Kidney capillary endothelial cell (primary cell): ENCODE data around the gene CHCHD10.

Experiments used
- DNase-seq: peaks from one replicate; pipeline ENCODE4 v3.0.0-alpha.2; 2018; ENCODE audit warnings: low spot score

Gene CHCHD10

GRCh38 chr22:23767673-23768548 lies at the start of gene CHCHD10:
CHCHD10 (minus strand) TSS chr22:23767972; CDS start chr22:23767874, 98 bp downstream.
- DNase-seq = peak; percentile 77

DNA sequence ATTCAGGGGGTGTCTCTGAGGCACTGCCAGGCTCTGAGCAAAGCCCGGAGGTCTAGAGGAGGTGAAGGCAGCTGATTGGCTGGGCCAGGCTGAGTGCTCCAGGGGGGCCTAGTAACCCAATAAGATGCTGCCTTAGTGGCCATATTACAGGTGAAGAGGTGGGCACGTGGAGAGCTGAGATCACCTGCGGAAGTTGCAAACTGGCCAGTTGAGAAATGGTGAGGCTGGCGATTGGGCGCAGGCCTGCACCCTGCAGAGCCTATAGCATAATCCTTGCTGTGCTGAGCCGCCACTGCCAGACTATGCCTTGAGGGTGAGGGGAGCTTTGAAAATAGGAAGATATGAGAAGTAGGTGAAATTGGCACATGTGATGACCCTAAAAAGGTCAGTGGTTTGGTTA lies 49.4 kb upstream of the CHCHD10 start:
- DNase-seq = no peak

DNA sequence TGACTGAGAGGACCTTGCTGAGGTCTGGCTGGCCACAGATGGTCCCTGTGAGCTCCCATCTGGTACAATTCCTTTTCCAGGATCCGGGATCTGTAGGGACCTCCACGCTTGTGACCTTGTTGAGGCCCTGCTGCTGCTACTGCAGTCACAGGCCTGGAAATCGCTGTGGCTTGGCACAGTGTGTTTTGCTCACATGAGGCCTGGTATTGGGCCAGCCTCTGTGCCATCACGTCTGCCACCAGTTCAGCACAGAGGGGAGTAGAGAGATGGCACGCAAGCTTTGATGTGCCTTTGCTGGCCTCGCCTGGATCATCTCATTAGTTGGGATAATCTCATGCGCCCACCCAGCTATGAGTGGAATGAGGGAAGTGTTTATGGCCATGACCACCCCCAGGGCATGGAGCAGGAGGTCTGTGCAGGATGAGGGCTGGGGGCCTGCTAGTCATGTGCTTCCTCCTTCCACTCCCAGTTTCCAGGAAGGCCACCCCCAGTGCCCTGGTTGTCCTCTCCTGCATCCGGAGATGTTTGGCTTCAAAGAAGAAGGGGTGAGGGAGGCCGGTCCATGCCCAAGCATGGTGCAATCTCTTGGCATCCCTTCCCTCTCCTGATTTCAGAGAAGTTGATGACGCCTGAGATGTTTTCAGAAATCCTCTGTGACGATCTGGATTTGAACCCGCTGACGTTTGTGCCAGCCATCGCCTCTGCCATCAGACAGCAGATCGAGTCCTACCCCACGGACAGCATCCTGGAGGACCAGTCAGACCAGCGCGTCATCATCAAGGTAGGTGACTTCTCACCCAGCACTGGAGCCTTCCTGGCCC lies 48.6 kb upstream of the CHCHD10 start:
- no peak for DNase-seq

GRCh38 chr22:23815541-23816155 lies 47.9 kb upstream of the CHCHD10 start:
- DNase-seq = no peak

GRCh38 chr22:23812378-23812777 lies 44.6 kb upstream of the CHCHD10 start:
- DNase-seq = no peak

- no peak for DNase-seq
Measured at GRCh38 chr22:23806837-23807236, 39.1 kb upstream of the CHCHD10 start.

DNA sequence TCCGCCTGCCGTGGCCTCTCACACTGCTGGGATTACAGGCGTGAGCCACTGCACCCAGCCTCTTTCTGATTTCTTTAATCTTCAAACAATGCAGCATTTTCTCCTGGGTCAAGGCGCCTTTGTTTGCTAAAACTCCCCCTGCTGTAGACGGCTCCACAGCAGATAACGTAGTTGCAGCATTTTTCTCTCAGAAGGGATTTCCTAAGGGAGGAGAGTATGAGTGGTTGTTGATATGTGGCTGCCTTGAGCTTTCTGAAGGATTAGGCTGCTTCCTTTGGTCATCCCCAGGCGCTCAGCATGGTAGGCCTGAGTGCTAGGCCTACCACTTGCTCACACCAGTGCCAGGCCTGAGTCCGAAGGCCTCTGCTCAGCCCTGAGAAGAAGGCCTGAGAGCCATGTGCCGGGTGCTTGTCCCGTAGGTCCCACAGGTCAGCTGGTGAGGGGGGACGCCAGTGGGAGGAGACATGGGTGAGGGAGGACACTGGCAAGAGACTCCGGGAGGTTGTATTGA lies 37.1 kb upstream of the CHCHD10 start:
- no peak for DNase-seq

GRCh38 chr22:23803001-23803819 lies 35.4 kb upstream of the CHCHD10 start:
- no peak for DNase-seq

- DNase-seq = no peak
Measured at GRCh38 chr22:23801886-23802377, 34.2 kb upstream of the CHCHD10 start.

DNA sequence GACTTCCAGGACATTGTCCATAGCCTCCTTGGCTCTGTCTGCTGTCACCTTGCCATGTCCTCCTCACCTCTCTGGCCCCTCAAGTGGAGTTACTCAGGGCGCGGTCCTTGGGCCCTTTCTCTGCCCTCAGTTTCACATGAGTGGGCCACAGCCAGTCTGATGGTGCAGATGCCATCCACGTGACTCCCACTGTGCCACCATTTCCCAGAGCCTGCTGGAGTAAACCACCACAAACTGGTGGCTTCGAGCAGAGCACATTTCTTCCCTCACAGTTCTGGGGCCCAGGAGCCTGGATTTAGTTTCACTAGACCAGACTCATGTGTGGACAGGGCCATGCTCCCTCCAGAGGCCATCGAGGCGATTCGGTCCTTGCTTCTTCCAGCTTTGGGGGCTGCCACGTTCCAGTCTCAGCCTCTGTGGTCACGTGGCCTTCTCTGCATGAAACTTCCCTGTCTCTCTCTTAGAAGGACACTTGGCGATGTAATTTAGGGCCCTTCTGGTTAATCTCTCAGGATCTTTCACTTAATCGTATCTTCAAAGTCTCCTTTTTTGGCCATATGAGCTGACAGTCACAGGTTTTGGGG lies 33.6 kb upstream of the CHCHD10 start:
- no peak for DNase-seq

DNA sequence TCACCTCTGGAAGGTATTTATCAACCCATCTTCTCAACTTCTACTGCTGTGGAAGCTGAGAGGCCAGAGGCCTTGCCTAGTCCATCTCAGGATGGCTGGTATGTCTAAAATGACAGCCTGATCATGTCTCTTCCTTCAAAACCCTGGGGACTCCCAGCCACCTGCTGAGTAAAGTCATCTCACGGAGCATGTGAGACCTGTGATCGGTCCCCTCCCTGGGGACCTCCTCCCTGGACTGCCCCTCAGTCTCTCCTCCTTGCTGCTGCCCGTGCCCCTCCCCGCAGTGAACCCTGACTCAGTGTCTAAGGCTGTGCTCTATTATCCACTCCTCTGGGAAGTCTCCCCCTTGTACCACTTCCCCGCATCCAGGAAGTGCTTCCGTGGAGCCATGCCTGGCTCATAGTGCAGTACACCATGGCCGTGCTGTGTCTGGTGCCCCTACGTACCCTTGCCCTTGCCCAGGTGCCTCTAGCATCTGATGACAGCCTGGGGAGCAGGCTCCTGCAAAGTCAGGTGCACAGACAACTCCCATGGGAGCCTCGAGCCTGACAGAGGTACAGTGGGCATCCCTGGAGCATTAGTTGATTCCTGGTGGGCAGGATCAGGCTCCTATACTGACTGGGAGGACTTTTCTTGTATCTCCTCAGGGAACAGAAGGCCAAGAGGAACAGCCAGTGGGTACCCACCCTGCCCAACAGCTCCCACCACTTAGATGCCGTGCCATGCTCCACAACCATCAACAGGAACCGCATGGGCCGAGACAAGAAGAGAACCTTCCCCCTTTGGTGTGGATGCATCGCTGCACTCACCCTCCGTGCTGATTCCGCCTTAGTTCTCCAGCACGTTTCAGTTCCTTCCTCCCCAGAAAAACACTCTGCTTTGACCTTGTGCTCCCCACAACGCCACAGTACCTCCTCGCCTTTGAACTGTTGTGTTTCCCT lies 32.8 kb upstream of the CHCHD10 start:
- no peak for DNase-seq

GRCh38 chr22:23796461-23796860 lies 28.7 kb upstream of the CHCHD10 start:
- no peak for DNase-seq

DNA sequence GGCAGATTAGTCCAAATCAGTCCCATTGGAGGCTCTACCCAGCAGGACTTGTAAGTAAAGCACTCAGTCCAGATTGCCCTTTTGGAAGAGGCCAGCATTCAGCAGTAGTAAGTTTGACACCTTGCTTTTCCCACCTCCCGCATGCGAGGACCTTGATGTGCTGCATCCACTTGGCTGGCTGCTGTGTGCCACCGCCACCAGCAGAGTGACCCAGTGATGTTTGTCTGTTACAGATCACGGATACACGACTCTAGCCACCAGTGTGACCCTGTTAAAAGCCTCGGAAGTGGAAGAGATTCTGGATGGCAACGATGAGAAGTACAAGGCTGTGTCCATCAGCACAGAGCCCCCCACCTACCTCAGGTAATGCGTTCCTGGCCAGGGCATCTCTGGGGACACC lies 25.6 kb upstream of the CHCHD10 start:
- DNase-seq = no peak

DNA sequence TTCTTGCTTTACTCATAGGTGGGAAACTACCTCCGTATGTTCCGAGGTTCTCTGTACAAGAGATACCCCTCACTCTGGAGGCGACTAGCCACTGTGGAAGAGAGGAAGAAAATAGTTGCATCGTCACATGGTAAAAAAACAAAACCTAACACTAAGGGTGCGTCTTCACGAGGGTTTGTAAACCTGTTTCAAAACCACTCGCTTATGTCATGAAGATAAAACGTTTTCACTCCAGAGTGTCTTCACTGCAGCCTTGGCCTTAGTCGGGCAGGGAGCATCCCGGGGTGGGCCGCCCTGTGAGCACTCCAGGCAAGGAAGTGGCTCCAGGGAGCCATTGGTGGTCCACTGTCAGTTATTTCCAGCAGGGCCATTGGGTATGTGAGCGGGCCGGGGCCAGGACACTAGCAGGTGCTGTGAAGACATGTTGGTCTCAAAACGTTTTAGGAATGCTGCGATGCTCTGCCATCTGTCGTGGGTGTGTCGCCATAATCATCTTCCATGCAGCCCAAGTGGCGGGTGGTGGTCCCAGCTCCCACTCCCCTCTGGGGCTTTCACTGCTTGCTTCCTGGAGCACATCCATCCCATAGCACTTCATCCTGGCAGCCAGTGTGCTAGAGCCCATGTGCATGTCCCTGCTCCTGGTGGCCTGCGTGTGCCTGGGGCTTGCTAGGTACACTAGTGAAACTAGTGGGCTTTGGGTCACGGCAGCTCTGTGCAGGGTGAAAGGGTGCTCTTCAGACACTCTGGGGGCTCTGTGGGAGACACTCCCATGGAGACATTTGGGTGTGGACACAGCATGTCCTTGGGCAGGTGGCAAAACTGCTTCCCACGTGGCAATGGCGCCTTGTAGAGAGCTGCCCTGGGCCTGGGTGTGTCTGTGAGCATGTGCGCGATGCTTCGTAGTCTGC lies 24.2 kb upstream of the CHCHD10 start:
- DNase-seq = no peak

DNA sequence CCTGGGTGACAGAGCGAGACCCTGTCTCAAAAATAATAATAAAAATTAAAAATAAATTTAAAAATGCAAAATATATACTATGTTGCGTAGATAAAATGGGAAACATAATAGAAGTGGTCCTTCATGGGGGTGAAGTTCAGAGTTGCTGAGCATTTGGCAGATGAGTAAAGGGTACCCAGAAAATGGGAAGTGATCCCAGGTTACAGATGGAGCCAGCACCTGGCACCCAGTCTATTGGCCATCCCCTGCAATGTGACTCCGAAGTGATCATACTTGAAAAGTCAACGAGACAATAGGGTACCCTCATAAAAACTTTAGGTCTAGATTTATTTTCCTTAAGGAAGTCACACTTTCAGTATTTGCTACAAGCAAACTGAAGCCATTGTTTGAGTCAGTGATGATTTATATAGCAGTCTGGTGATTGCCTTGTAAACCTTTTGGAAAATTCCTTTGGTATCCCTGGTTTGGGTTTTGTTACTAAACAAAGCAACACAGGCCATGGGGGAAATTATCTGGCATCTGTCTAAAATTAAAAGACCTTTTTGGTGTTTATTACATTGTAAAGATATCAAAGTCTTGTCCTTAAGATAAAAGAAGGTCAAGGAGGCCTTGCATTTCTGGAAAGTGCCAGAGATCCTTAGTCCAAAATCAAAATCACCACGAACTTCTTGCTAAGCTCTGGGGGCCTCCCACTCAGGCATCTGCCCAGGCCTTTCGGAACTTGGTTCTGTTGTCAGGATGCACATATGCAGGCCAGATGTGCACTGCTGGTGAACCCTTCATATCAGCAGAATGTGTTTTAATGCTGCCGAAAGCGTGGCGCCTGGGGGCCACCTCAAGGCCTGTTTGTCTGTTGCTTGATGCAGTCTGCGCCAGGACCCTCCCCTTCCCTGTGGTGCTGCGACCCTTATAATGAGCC lies 23.3 kb upstream of the CHCHD10 start:
- DNase-seq = no peak

DNA sequence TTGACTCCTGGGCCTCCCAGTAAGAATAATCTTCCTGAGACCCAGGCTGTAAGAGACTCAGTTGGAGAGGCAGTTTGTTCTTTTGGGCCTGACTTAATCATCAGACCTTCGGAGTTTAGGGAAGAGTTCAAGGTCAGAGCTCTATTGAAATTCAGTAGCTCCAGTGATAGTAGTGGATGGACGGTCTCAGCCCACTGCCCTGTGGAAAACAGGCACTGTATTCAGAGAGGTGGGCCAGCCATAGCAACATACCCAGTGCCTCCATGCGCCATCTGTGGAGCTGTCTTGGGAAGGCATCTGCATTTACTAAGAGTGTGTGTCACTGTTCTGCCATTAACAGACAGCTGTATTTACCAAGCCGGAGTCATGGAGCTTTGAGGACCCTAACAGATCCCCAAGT lies 21.9 kb upstream of the CHCHD10 start:
- no peak for DNase-seq

DNA sequence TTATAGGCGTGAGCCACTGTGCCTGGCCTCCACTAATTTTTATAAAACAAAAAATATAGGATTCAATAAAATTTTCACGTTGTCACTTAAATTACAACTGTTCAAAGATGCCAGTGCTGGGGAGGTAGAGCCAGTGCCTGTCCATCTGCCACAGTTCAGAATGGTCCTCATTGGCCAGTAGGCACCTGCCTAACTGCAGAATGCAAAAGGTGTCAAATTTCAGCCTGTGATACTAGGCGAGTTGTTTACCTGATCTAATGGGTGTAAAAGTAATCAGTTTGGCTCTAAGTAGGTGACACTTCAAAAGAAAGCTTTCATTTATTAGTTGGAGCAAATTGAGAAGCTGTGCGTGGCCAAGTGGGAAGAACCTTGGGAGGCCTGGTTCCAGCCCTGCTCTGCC lies 21.3 kb upstream of the CHCHD10 start:
- no peak for DNase-seq

DNA sequence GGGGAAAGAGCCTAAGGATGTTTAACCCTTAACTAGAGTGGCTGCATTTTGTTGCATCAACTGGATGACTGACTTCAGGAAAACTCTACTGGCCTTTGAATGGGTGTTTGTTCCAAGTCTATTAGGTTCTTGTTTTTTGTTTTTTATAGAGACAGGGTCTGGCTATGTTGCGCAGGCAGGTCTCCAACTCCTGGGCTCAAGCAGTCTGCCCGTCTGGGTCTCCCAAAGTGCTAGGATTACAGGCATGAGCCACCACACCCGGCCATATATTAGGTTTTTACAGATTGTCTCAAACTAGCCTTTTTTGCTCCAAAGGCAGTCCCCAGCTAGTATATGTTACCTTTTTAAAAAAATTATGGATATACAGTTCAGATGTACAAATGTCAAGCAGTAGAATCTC lies 20.1 kb upstream of the CHCHD10 start:
- DNase-seq = no peak
